Measurements from ENCODE around the gene PRR12.

GRCh38 chr19:49631014-49631588 lies 40.1 kb downstream of the PRR12 start:
- TF ChIP-seq CTCF (optimal IDR thresholded peaks at IDR 0.05 in 1 of 3, IDR thresholded peaks at IDR 0.05 in 1 of 3, conservative IDR thresholded peaks at IDR 0.05 in 1 of 3; ENCODE audit: extremely low read depth in 1 of 3, insufficient read depth in 2 of 3, low read length in 3 of 3) (no peak), EZH2 (IDR thresholded peaks at IDR 0.05; ENCODE audit: low read length) (no peak)

All from keratinocyte (primary cell).